SK-N-SH treated with all-trans-retinoic acid at 6 μM for 48 hours (cell line): ENCODE results near the gene RPS4Y1.

Experiments
- RARB ChIP-seq: fragments of 250-450 bp; sonication (Bioruptor Pico); IDR thresholded peaks from 2 replicates; pipeline ENCODE4 v1.8.0; 2021; ENCODE audit warnings: mild to moderate bottlenecking, moderate library complexity
- TF ChIP-seq, protein P1 (sequence below): fragments of 250-450 bp; sonication (Bioruptor Pico); IDR thresholded peaks from 2 replicates; pipeline ENCODE4 v1.8.0; 2020; ENCODE audit warnings: mild to moderate bottlenecking, moderate library complexity, borderline replicate concordance

DNA sequence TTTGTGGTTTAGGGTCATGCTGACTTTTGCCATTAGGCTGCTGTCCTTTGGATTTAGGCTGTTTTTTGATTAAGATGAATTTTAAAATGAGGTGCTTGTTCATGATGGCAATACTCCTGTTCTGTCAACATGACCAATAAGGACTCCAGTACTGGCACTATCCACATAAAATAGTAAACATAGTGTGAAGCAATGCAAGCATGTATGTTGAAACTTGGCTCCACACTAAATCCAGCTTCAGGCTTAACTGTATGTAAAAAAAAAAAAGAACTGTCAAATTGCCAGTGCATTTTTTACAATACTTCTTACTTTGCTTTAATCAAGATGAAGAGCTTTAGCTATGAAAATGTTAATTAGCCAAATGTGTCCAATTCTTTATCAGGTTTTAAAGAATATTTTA lies 6.2 kb upstream of the RPS4Y1 start:
- no peak for TF ChIP-seq RARB (CRISPR knock-in tag)
- TF ChIP-seq, protein P1, sequence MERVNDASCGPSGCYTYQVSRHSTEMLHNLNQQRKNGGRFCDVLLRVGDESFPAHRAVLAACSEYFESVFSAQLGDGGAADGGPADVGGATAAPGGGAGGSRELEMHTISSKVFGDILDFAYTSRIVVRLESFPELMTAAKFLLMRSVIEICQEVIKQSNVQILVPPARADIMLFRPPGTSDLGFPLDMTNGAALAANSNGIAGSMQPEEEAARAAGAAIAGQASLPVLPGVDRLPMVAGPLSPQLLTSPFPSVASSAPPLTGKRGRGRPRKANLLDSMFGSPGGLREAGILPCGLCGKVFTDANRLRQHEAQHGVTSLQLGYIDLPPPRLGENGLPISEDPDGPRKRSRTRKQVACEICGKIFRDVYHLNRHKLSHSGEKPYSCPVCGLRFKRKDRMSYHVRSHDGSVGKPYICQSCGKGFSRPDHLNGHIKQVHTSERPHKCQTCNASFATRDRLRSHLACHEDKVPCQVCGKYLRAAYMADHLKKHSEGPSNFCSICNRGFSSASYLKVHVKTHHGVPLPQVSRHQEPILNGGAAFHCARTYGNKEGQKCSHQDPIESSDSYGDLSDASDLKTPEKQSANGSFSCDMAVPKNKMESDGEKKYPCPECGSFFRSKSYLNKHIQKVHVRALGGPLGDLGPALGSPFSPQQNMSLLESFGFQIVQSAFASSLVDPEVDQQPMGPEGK (CRISPR knock-in tag): no peak
